GM12801 (cell line): ENCODE data around the gene ZNF254.

Experiments used
- CTCF ChIP-seq: IDR thresholded peaks from one replicate; pipeline ENCODE4 v1.5.1; 2011; ENCODE audit warnings: control low read depth; ENCODE audit not compliant: insufficient read length; ENCODE audit errors: extremely low read depth

Gene ZNF254

GRCh38 chr19:24127601-24128000 lies 40.6 kb downstream of the ZNF254 start:
- no peak for TF ChIP-seq CTCF

GRCh38 chr19:24140099-24140498 lies 53.1 kb downstream of the ZNF254 start:
- TF ChIP-seq CTCF = no peak

- no peak for TF ChIP-seq CTCF
These were observed 53.6 kb downstream of the ZNF254 start for GRCh38 chr19:24140591-24140990.

- TF ChIP-seq CTCF = no peak
These were observed 54.6 kb downstream of the ZNF254 start for GRCh38 chr19:24141612-24142011.

- TF ChIP-seq CTCF = no peak
These were observed 55.8 kb downstream of the ZNF254 start for GRCh38 chr19:24142771-24143170.

- TF ChIP-seq CTCF = no peak
These were observed 72.7 kb downstream of the ZNF254 start for GRCh38 chr19:24159707-24160106.

- TF ChIP-seq CTCF = no peak
These were observed 79.1 kb downstream of the ZNF254 start for GRCh38 chr19:24166055-24166454.

GRCh38 chr19:24173882-24174281 lies 86.9 kb downstream of the ZNF254 start:
- TF ChIP-seq CTCF = no peak
